AG08395 (cell line): Measurements from ENCODE around the gene SUCNR1.
A peak's percentile ranks its signal among the peaks of the same experiment; 100 is the strongest.
"Not testable (repeated sequence)": the region's sequence is repeated elsewhere in the genome, so short reads cannot be mapped to it uniquely, and the experiment has no call there.

Experiments
- DNase-seq: peaks from one replicate; pipeline ENCODE4 v3.0.0; 2012; ENCODE audit warnings: mixed read lengths, low spot score

Gene SUCNR1

GRCh38 chr3:151871639-151872468 is 1.6 kb upstream of the SUCNR1 start:
- peak; percentile 18 for DNase-seq

- DNase-seq: not testable (repeated sequence)
These were observed 636 bp downstream of the SUCNR1 start for GRCh38 chr3:151874079-151874478.

- no peak for DNase-seq
These were observed 2.3 kb downstream of the SUCNR1 start for GRCh38 chr3:151875759-151876158.

GRCh38 chr3:151877269-151877668 is 3.8 kb downstream of the SUCNR1 start:
- DNase-seq: no peak

- no peak for DNase-seq
These were observed 5.0 kb downstream of the SUCNR1 start for GRCh38 chr3:151878465-151878864.

- DNase-seq: no peak
These were observed 5.6 kb downstream of the SUCNR1 start for GRCh38 chr3:151879037-151879436.

- DNase-seq: no peak
These were observed 6.4 kb downstream of the SUCNR1 start for GRCh38 chr3:151879679-151880415.

GRCh38 chr3:151880416-151880690 is 6.9 kb downstream of the SUCNR1 start:
- no peak for DNase-seq

- DNase-seq: no peak
These were observed 7.7 kb downstream of the SUCNR1 start for GRCh38 chr3:151881137-151881536.

- not testable (repeated sequence) for DNase-seq
These were observed 12.0 kb downstream of the SUCNR1 start for GRCh38 chr3:151885397-151885796.

GRCh38 chr3:151887450-151888211 is 14.2 kb downstream of the SUCNR1 start:
- DNase-seq: not testable (repeated sequence)

GRCh38 chr3:151890721-151891141 is 17.3 kb downstream of the SUCNR1 start:
- DNase-seq: no peak

- DNase-seq: no peak
These were observed 18.3 kb downstream of the SUCNR1 start for GRCh38 chr3:151891721-151892120.

- DNase-seq: no peak
These were observed 20.8 kb downstream of the SUCNR1 start for GRCh38 chr3:151894219-151894618.

- DNase-seq: no peak
These were observed 22.2 kb downstream of the SUCNR1 start for GRCh38 chr3:151895478-151896241.

GRCh38 chr3:151896246-151897012 is 23.0 kb downstream of the SUCNR1 start:
- DNase-seq: no peak

GRCh38 chr3:151898121-151898520 is 24.7 kb downstream of the SUCNR1 start:
- DNase-seq: not testable (repeated sequence)

- not testable (repeated sequence) for DNase-seq
These were observed 25.3 kb downstream of the SUCNR1 start for GRCh38 chr3:151898564-151899261.

GRCh38 chr3:151899996-151900395 is 26.6 kb downstream of the SUCNR1 start:
- no peak for DNase-seq

- DNase-seq: no peak
These were observed 27.0 kb downstream of the SUCNR1 start for GRCh38 chr3:151900460-151900859.
